GM19452 (cell line): ENCODE measurements around the gene CAPN9.

Experiments
- ATAC-seq: cut with Tn5 transposase; IDR thresholded peaks from one replicate; pipeline ENCODE4 v1.9.1; 2021; ENCODE audit not compliant: unreplicated experiment

Gene CAPN9

DNA sequence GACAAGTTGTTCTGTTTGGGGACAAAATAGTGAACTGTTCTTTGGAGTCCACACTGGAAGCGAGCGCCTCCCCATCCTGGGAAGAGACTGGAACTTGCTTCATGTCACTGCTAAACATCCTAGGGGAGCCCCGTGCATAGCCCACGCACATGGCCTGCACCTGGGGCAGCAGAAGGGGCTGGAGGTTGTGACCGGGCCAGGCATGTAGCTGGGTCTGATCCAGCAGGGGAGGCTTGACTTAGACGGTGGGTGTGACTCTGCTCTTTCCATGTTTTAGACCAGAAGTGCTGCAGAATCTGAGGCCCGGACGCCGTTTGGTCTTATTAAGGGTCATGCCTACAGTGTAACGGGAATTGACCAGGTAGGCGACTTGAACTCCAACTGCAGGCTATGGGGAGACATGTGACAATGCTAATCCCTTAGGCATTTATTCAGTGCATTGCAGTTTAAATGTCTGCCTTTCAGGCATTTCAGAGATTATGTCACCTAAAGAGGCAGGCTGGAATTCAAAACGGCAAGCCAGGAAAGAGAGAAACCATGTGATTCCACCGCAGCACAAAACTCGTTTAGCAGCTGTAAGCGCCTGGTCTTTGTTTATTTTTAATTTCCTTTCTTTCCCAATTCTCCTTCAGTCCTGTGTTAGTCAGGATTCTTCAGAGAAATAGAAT is 21.8 kb downstream of the CAPN9 start:
- no peak for ATAC-seq

DNA sequence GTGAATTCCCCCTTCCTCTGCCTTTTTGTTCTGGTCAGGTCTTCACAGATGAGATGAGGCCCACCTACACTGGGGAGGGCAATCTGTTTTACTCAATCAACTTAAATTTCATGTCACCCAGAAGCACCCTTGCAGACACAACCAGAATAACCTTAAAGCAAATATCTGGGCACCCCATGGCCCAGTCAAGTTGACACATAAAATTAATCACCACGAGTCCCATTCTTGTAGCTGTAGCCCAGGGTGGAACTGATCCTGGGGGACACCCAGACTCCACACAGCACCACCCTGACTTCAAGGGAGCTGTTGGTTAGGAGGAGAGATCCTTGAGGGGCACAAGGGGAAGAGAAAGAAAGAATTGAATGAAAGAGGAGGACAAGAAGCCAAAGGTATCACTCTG is 23.1 kb downstream of the CAPN9 start:
- no peak for ATAC-seq

DNA sequence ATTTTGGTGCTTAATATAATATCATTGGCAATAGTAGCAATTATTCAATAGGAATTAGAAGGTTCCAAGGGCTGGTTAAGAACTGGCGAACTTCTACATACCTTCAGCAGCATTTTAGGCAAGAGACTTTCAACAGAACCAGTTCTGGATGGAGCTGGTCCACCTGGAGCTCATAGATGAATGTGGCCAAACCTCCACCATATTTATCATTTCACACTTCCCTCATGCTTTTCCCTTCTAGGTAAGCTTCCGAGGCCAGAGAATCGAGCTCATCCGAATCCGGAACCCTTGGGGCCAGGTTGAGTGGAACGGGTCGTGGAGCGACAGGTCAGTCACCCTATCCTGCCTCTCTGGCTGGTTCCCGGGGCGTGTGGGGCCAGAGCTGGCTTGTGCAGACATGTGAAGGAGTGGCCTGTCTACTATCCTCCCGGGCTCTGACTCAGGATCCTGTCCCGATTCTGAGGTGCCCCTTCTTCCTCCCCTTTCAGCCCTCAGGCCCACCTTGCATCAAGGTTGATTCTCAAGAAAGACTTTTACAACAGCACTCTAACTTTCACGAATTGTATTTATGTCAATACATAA is 24.7 kb downstream of the CAPN9 start:
- no peak for ATAC-seq

DNA sequence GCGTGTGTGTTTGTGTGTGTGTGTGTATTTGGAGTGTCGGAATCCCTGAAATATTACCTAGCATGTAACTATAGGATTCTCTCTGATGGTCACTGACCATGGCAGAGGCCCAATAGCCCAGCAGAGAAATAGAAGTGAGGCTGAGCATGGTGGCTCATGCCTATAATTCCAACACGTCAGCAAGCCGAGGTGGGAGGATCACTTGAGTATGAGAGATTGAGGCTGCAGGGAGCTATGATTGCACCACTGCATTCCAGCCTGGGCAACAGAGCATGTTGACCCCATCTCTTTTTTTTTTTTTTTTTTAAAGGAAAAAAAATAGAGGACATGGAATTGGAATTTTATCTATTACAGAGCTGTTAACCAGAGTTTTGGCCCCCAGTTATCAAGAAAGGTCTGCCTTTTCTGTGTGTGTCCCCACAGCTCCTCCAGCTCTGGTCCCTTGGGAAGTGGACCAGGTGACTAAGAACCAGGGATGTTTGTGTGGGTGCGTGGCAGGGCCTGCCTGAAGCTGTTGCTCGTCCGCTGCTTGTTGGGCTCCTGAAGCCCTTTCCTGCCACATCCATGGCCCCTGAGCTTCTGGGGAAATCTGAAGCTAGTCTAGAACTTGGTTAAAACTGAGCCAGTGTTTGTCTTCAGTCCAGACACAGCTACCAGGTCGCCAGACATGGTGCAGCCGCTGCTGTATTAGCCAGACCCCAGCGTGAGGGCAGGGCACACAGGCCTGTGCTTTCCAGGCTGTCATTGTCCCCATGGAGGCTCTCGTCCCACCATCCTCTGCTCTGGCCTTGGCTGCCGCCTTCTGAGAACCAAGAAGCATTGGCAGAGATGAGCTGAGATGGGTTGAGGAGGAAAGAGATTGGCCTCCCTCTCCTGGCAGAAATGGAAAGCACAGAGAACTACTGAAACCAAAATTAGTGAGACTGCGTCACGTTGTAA is 25.5 kb downstream of the CAPN9 start:
- no peak for ATAC-seq

DNA sequence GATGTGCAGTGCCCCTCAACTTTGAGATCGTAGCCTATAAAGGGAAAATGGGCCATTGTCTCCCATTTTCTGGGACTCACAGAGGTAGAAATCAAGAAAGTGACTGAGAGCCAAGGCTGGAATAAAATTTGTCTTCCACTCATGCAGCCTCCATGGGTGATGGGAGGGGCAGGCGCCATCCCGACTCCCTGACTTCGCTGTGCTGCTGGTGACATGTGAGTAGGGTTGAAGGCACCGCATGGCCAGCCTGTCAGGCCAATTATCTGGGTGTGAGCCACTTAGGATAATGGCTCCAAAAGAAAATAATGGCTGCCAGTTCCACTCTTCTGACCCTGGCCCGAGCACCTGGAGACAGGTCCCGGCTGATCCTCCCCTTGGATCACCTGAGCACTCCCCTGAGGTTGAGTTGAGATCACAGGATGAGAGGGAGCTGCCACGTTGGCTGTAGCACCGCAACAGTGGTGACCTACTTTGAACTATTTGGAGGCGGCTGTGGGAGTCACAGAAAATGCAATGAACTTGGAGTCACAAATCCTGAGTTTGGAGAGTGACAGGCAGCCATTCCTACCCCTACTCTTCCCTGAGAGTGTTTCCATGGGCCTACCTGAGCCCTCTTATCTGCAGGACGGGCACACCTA is 26.3 kb downstream of the CAPN9 start:
- no peak for ATAC-seq

DNA sequence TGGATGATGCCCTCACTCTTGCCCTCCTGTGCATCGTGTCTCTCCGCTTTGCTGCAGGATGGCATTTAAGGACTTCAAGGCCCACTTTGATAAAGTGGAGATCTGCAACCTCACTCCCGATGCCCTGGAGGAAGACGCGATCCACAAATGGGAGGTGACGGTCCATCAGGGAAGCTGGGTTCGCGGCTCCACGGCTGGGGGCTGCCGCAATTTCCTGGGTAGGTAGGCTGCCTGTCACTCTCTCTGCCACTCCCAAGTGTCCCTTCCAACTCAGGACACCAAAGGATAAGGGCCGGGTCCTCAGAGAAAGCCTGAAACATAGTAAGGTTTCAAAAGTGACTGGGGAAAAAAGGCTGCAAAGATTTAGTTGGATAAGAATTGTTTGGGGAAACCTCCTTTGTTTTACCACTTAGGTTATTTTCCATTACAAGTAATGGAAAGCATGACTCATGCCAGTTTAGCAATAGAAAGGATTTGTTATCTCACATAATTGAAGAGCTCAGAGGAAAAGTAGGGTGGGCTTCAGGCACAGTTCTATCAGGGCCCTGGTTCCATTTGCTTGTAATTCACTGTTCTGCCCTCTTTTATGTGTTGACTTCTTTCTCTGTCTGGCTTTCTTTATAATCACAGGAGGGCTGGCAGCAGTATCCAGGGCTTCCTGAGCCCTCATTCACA is 31.9 kb downstream of the CAPN9 start:
- no peak for ATAC-seq

DNA sequence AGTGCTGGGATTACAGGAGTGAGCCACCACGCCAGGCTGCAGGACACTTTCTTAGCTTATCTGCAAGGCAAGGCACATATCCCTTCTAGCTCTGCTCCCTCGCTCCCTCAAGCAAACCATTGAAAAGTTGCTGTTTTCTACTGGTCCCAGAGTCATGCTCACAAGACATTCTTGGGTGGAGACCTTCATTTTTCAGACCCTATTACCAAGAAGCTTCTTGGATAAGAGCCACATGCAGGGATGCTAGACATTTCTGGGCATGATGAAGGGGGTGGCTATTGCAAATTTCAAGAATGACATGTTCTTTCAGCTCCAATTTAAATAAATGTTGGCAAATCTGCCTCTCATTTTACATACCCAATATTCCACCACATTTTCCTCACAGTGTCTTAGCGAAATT is 33.9 kb downstream of the CAPN9 start:
- no peak for ATAC-seq

DNA sequence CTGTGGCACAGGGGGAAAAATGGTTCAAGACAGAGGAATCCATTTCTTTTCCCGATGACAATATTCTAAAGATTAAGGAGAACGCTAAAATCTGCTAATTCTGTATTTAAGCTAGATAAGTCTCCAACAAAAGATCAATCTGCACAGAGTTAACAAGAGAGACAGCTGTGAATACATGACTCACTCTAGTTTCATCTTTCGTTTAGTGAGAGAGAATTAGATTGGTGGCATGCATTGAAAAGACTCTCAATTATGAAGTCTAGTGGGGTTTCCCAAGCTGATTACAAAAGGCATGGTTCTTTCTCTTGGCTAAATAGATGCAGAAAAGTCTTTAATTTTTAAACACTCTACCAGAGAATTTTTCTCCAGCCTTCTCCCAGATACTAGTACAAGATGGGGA is 34.4 kb downstream of the CAPN9 start:
- ATAC-seq = no peak

DNA sequence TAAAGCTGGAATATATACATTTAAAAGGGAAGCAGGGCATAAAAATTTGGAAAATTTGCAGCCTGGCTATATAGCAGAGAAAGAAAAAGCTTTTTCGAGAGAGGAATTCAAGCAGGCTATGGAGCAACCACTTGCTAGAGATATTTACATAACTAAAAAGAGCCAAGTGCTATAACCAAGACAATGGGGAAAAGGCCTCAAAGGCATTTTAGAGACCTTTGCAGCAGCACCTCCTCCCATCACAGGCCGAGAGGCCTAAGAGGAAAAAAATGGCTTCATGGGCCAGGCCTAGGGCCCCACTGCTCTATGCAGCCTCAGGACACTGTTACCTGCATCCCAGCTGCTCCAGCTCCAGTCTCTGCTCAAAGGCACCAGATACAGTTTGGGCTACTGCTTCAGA is 37.0 kb downstream of the CAPN9 start:
- no peak for ATAC-seq

DNA sequence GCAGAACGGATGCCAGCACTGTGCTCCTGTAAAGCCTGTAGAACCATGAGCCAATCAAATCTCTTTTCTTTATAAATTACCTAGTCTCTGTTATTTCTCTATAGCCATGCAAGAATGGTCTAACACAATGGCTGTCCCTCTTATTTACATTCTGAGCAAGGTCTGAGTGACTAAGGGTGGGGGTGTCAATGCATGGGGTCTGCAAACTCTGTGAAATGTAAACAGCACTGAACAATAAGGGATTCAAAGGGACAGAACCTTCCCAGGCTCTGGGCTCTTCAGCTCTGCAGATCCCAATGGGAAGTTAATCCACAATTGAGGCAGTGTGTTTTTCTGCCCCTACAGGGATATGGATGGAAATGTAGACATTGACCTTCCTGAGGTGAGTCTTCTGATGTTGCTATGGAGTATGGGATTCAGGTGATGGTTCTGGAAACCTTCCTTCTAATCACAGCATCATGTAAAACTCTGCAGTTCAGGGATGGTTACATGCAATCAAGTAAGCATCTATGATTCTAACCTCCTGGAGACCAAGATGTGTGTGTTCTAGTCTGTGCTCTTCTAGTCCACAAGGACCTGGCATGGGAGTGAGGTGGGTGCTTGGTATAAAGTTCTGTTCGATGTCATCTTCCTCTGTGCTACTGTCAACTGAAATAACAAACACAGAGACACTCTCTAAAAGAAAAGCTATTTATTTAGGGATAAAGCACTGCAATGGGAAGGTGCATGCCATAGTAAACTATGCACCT is 38.6 kb downstream of the CAPN9 start:
- no peak for ATAC-seq

DNA sequence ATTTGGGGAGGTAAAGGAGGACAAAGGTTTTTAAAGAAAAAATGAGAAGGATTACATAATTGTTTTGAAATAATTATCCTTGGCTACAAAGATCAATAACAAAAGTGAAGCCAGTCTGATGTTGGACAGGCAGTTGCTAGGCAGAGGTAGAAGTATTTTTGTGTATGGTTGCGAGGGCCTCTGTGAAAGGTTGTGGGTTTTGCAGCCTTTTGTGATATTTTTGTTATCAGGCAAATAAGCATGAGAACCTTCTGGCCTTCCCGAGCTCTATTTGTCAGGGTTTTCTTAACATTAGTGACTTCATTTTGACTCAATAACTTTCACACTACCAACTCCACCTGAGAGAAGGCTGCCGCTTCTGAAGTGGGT is 39.2 kb downstream of the CAPN9 start:
- no peak for ATAC-seq

DNA sequence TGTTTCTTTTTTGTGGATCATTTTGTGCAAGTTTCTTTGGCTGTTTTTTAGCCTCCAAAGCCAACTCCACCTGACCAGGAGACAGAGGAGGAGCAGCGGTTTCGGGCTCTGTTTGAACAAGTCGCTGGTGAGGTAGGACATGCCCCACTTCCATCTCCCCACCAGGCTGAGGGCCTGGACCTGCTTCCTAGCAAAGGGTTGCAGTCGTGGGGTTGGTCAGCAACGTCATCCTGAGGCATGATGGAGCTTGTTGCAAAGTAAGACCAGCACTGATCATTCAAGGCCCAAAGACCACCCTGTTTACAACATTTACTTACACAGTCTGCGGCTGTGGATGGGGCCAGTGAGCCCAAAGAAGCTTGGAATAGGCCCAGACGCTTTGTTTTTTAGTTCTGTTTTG is 40.3 kb downstream of the CAPN9 start:
- no peak for ATAC-seq

DNA sequence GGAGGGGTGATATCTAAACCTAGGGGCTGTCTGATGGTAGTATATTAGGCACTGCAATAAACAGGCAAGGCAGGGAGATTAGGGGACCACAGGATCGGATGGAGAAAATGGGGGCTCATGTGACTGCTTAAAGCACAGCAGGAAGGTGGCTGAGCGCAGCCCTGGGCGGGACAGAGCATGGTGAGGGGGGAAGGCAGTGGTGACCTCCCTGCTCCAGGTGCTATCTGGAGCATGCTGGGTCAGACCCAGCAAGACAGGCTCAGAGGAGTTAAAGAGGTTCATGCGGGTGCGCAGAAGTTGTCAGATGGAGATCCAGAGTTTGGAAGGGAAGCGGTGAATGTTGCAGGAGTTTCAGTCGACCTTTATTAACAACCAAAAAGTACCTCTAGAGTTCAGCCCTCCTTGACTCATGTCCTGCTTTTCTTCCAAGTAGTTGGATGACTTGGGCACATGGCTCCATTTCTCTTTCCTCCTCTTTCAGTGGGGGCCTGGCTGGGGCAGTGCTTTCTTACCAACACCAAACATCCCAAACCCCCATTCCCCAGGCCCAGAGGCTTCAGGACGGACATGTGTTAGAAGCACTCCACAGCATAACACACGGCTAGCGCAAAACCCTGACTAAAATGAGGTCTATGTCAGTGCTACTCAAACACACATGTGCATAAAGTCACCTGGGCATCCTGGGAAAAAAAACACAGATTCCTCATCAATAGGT is 41.5 kb downstream of the CAPN9 start:
- no peak for ATAC-seq

DNA sequence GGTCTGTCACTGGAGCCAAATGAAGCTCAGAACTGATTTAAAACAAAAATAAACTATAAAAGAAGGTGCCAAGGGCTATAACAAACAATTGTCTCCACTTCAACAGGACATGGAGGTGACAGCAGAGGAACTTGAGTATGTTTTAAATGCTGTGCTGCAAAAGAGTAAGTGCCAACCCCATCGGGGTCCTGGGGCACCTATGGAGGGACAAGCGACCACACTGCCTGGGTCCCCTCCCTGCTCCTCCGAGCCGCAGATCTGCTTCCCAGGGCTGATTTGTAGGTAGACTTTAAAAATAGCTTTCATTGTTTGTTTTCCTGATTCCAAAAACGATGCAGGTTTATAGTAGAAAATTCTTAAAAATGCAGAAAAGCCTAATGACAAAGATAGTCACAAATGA is 42.8 kb downstream of the CAPN9 start:
- ATAC-seq = no peak

DNA sequence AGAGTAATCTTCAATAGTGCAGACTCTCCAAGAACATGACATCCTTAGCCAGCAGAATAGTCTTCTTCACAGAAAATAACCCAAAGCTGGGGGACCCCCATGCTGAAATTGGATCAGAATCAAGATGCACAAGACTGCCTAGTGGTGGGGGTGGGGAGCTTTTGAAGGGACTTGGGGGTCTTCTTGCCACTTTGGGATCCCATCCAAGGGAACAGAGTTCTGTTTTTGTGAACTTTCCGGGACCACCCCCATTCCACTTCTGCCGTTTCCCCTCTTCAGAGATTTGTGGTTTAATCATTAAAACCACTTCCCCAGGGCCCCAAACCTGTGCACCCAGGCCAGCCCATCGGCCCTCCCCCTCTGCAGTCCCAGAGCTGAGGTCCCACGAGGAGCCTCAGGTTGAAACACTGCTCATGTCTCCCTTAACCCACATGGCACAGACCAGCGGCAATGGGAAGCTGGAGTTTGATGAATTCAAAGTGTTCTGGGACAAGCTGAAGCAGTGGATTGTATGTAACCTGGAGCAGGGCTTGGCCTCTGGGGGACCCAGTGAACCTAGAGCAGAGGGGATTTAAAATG is 44.9 kb downstream of the CAPN9 start:
- ATAC-seq = no peak

DNA sequence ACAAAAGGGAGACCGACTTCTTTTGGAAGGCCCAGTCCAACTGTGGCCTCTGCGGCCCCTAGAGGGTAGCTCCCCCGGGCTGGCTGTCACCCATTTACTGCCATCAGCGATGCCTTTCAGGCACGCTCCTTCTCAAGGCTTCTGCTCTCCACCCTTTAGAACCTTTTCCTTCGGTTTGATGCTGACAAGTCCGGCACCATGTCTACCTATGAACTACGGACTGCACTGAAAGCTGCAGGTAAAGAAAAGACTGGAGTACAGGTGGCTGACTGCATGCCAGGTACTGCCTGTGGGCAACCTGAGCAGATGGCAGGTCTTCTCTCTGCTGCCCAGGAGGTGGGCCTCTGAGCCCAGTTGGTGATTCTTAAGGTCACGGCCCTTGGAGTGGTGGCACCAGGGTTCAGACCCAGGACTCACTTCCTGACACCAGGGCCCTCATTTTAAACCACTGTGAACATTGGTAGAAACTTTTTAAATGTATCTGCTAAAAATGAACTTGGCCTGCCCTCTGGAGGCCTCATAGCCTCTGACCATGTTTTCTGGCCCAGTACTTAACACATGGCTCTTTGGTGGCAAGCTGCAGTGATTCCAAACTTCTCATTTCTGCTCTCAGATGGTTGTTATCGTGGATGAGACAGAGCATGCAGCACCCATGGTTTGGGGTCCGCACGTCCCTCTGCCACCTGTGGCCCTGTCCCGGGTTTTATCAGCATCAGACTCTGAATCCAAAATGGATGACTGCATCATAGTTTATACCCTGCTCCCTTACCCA is 45.7 kb downstream of the CAPN9 start:
- ATAC-seq = no peak

DNA sequence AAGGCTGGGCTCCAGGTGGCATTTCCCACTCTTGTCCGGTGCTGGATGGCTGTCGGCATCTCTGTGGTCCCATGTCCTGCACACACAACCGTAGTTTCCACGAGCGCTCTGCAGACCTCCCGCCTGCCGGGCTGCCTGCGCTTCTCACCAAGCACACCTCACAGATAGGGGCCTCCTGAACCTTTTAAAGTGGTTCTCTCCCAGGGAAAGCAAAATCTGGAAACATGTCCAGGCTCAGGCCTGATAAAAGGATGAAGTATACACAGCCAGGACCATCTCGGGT is 46.2 kb downstream of the CAPN9 start:
- no peak for ATAC-seq

DNA sequence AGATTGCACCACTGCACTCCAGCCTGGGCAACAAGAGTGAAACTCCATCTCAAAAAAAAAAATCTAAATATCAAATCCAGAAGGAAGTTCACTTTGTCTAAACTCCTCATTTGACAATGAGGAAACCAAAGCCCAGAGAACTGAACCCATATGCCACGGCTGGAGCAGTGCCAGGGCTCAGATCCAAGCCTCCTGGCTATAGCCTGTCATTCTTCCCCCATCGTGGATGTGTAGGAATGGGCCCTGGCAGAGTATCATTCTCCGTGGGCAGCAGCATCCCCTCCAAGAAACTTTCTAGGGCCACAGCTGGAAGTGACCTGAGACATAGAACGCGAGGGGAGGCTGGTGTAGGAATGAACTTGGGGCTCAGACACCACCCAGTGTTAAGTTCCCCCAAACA is 47.2 kb downstream of the CAPN9 start:
- ATAC-seq = no peak
